ENCODE results near the gene MACROD2. TPM values are rescaled to one million over a fixed set of nuclear protein-coding genes. Genes with fewer than 3 reads are reported as not detected.

MACROD2 gene
- polyA plus RNA-seq, 1 donor (not counting 4 experiments of a cell fraction or from before 2014, with no cell fraction given), result 0.71 TPM

DNA sequence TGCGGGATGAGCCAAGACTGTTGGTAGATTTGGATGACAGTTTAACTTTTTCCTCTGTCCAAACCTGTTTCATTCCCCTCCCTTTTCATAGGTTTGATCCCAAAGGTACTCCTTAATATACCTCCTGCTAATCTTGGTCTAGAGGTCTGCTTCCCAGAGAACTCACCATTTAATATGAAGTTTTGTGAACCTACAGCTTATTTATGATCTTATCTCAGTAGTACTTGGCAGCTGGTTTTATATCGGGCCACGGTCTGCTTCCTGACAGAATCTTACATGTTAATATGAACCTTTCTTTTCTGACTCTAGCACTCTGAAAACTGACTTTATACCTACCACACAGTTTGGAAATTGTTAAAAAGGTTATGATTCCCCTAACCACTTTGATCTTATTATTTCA lies 138.7 kb downstream of the MACROD2 start:
- Histone ChIP-seq H3K4me3 (ENCODE audit: control insufficient read depth in 2 of 3, extremely low read depth in 1 of 3, insufficient read depth in 2 of 3, low read depth in 1 of 3, low read length in 3 of 3) (no peak overlapping the region), H3K4me2 (ENCODE audit: control insufficient read depth, extremely low read depth, insufficient read depth, low read depth, low read length) (no peak overlapping the region), H4K20me1 (ENCODE audit: control insufficient read depth, extremely low read depth, insufficient read depth, low read length) (no peaks in the 10 kb centered on the region), H3K27me3 (ENCODE audit: control insufficient read depth, extremely low read depth, insufficient read depth, low read length) (no peaks in the 10 kb centered on the region), H3K9ac (ENCODE audit: control insufficient read depth, extremely low read depth, insufficient read depth, low read length) (no peak overlapping the region), H3K9me3 (ENCODE audit: control insufficient read depth, low read depth, low read length) (no peaks in the 10 kb centered on the region), H3K79me2 (ENCODE audit: control insufficient read depth, insufficient read depth, low read length) (no peaks in the 10 kb centered on the region), H3K4me1 (ENCODE audit: control insufficient read depth, extremely low read depth, insufficient read depth, low read length) (no peaks in the 10 kb centered on the region), H3K36me3 (ENCODE audit: control insufficient read depth in 2 of 2, extremely low read depth in 1 of 2, insufficient read depth in 2 of 2, low read length in 2 of 2) (no peaks in the 10 kb centered on the region), H3K27ac (ENCODE audit: control insufficient read depth, insufficient read depth, low read length) (no peak overlapping the region), H3K9me1 (ENCODE audit: control insufficient read depth, extremely low read depth, insufficient read depth, low read length) (no peaks in the 10 kb centered on the region), H2AFZ (ENCODE audit: control insufficient read depth, low read length) (no peak overlapping the region)
- DNase-seq (ENCODE audit: low read depth, low spot score), result no peak
- TF ChIP-seq EZH2 (IDR thresholded peaks at IDR 0.05; ENCODE audit: low read length) (no peak), CTCF (optimal IDR thresholded peaks at IDR 0.05 in 1 of 3, IDR thresholded peaks at IDR 0.05 in 1 of 3, conservative IDR thresholded peaks at IDR 0.05 in 1 of 3; ENCODE audit: extremely low read depth in 1 of 3, insufficient read depth in 2 of 3, low read length in 3 of 3) (no peak)
- no peak for FAIRE-seq
- dilution Hi-C loops (cut with MboI; ENCODE audit: extremely low pct_ligation_motif_present, low sequenced_read_pairs), result no loop called here

DNA sequence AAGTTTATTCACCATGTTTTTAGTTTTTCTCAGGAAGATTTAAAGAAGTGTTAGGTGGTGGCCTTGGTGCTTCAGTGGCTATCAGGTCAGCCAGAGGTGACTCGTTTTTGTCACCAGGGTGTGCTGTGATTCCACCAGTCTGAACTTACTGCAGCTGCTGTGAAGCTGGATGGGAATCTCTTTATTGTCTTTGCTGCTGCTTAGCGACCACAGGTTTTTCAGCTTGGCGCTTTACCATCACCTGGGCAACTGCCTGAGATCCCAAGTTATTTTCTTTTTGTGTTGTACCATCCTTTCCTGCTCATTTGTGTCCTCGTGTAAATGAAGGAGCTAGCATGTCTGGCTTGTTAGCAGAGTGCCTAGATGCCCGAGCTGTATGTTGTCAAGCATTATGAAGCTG lies 146.9 kb downstream of the MACROD2 start:
- peak; percentile 29 for FAIRE-seq

More for the DNA sequence above, 146.9 kb downstream of the MACROD2 start:
- Histone ChIP-seq H3K4me1 (ENCODE audit: control insufficient read depth, extremely low read depth, insufficient read depth, low read length) (no peaks in the 10 kb centered on the region), H3K9me3 (ENCODE audit: control insufficient read depth, low read depth, low read length) (no peaks in the 10 kb centered on the region), H3K79me2 (ENCODE audit: control insufficient read depth, insufficient read depth, low read length) (no peaks in the 10 kb centered on the region), H3K27ac (ENCODE audit: control insufficient read depth, insufficient read depth, low read length) (no peak overlapping the region), H2AFZ (ENCODE audit: control insufficient read depth, low read length) (no peak overlapping the region), H3K9me1 (ENCODE audit: control insufficient read depth, extremely low read depth, insufficient read depth, low read length) (no peaks in the 10 kb centered on the region), H4K20me1 (ENCODE audit: control insufficient read depth, extremely low read depth, insufficient read depth, low read length) (no peaks in the 10 kb centered on the region), H3K4me3 (ENCODE audit: control insufficient read depth in 2 of 3, extremely low read depth in 1 of 3, insufficient read depth in 2 of 3, low read depth in 1 of 3, low read length in 3 of 3) (no peak overlapping the region), H3K9ac (ENCODE audit: control insufficient read depth, extremely low read depth, insufficient read depth, low read length) (no peak overlapping the region), H3K36me3 (ENCODE audit: control insufficient read depth in 2 of 2, extremely low read depth in 1 of 2, insufficient read depth in 2 of 2, low read length in 2 of 2) (no peaks in the 10 kb centered on the region), H3K4me2 (ENCODE audit: control insufficient read depth, extremely low read depth, insufficient read depth, low read depth, low read length) (no peak overlapping the region), H3K27me3 (ENCODE audit: control insufficient read depth, extremely low read depth, insufficient read depth, low read length) (no peaks in the 10 kb centered on the region)
- DNase-seq (ENCODE audit: low read depth, low spot score), result peak; percentile 9
- dilution Hi-C loops (cut with MboI; ENCODE audit: extremely low pct_ligation_motif_present, low sequenced_read_pairs), result no loop called here
- TF ChIP-seq CTCF (optimal IDR thresholded peaks at IDR 0.05 in 1 of 3, IDR thresholded peaks at IDR 0.05 in 1 of 3, conservative IDR thresholded peaks at IDR 0.05 in 1 of 3; ENCODE audit: extremely low read depth in 1 of 3, insufficient read depth in 2 of 3, low read length in 3 of 3) (peak; percentile 57 to 81 (median 64)), EZH2 (IDR thresholded peaks at IDR 0.05; ENCODE audit: low read length) (no peak)
